MG63 (cell line): Measurements from ENCODE around the gene GPR146. TPM values are rescaled to one million over a fixed set of nuclear protein-coding genes. Genes with fewer than 3 reads are reported as not detected.
"Not testable (repeated sequence)": the region's sequence is repeated elsewhere in the genome, so short reads cannot be mapped to it uniquely, and the experiment has no call there.

Experiments
- DNase-seq: peaks from one replicate; pipeline ENCODE4 v3.0.0-alpha.2; 2020
- H3K27me3 ChIP-seq: fragments of 250-450 bp; sonication (Bioruptor Pico); 2 replicates; pipeline ENCODE4 v1.5.1; 2020; ENCODE audit warnings: mild to moderate bottlenecking, moderate library complexity
- H3K36me3 ChIP-seq: fragments of 250-450 bp; sonication (Bioruptor Pico); 2 replicates; pipeline ENCODE4 v1.5.1; 2020; ENCODE audit warnings: mild to moderate bottlenecking, moderate library complexity
- H3K4me3 ChIP-seq: fragments of 250-450 bp; sonication (Bioruptor Pico); 2 replicates; pipeline ENCODE4 v1.5.1; 2020; ENCODE audit warnings: mild to moderate bottlenecking, moderate library complexity
- H3K9me3 ChIP-seq: fragments of 250-450 bp; sonication (Bioruptor Pico); 2 replicates; pipeline ENCODE4 v1.5.1; 2020; ENCODE audit warnings: mild to moderate bottlenecking, moderate library complexity
- total RNA-seq: library from RNA; depleted of rRNA; stranded (reverse); fragments of >200 nt; shearing (Covaris generic); gene quantifications from 2 replicates; pipeline ENCODE4 v1.2.3, GENCODE V29; 2014; ENCODE audit warnings: low replicate concordance; rRNA removed

The GPR146 gene, protein sequence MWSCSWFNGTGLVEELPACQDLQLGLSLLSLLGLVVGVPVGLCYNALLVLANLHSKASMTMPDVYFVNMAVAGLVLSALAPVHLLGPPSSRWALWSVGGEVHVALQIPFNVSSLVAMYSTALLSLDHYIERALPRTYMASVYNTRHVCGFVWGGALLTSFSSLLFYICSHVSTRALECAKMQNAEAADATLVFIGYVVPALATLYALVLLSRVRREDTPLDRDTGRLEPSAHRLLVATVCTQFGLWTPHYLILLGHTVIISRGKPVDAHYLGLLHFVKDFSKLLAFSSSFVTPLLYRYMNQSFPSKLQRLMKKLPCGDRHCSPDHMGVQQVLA
- 1.5 TPM in 1 of 2 replicates, not detected in the other for total RNA-seq

DNA sequence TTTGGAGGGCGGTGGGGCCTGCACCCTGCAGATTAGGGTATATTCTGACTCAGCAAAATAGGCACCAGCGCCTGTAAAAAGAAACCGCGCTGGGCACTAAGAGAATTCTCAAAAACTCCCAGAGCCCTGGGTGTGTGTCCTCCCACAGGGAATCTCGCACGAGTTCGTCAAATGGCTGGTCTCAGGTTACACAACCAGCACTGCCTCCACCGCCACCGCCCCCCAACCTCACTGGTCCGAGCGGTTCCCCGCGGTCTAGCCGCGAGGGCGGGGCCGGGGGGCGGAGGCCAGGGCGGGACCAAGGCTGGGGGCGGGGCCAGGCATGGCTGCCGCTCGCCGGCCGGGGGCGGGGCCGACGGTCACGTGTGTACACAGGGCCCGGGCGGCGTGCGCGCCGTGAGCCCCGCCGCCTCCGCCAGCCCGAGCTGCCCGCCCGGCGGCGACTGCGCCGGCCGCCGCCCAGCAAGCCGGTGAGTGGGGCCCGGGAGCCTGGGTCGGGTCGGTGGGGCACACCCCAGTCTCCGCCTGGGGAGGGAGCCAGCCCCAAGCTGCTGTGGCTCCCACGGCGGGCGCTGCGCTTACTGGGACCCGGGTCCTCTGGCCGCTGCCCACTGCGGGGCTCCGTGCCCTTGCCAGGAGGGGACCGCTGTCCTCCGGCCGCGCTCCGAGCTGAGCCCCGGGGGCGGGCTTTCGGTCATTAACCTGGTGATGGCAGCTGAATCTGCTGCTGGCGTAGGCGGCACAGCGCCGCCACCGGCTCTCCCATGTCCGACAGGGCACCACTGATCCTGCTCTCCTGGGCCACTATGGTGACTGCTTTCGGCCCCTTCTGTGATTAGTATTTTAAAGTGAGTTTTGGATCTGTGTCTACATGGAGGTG, at the start of gene GPR146:
TSS of gene GPR146 (plus strand) at position 358 of the 880 bp plus-strand sequence. CDS start 12,970 bp downstream, outside the sequence.
- H3K4me3 ChIP-seq = peak within 1 kb of the TSS; percentile 60
- no peaks in the 10 kb centered on the region for H3K9me3 ChIP-seq
- H3K27me3 ChIP-seq = no peaks in the 10 kb centered on the region
- peak; percentile 98 for DNase-seq
- no peaks in the 10 kb centered on the region for H3K36me3 ChIP-seq

DNA sequence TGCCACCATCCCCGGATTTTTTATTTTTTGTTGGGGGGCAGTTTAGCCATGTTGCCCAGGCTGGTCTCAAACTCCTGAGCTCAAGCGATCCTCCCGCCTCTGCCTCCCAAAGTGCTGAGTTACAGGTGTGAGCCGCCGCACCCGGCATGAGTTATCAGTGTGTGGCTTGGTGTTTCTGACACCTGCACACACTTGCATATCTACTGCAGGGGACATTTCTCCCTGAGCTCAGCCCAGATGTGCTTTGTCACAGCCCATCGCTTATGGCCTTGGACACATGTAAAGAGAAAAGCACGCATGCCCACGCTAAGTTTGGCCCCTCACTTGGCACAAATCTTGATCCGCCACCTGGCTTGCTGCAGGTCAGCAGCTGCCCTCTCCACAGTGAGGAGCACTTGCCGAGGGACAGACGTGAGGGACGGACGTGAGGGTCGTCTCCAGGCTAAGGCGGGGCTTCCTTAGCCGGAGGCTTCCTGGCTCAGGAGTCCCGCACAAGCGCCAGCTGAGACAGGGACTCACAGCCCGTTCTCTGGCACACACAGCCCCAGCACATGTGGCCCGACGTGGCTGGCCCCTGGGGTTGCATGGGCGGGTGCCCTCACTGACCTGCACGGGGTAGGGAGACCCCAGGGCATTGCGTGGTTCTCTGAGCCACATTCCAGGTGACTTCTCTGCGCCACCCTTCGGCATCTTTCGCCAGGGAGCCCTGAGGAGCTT, 49.6 kb upstream of the GPR146 start:
- H3K9me3 ChIP-seq = no peaks in the 10 kb centered on the region
- no peaks in the 10 kb centered on the region; the same call in 1 of the 2 replicates for H3K36me3 ChIP-seq
- no peak overlapping the region for H3K4me3 ChIP-seq
- no peaks in the 10 kb centered on the region for H3K27me3 ChIP-seq
- no peak for DNase-seq

DNA sequence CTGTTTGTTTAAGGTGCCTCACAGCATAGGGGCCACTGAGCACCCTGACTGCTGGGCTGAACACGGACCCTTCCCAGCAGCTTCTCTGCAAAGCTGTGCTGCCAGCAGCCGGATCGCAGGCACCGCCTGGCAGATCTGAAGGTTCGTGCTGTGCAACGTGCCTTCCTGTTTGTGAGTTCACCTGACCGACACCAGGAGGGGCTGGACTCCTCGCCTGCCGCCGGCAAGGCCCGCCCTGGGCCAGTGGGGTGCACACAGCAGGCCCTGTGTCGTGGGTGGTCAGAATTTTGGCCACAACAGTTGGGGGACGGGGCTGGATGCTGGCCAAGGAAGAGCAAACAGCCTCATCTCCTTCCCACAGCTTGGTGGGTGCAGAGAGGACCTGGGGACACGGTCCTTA, 48.8 kb upstream of the GPR146 start:
- no peak for DNase-seq
- Histone ChIP-seq H3K36me3 (no peaks in the 10 kb centered on the region; the same call in 1 of the 2 replicates), H3K4me3 (no peak overlapping the region), H3K27me3 (no peaks in the 10 kb centered on the region), H3K9me3 (no peaks in the 10 kb centered on the region)

DNA sequence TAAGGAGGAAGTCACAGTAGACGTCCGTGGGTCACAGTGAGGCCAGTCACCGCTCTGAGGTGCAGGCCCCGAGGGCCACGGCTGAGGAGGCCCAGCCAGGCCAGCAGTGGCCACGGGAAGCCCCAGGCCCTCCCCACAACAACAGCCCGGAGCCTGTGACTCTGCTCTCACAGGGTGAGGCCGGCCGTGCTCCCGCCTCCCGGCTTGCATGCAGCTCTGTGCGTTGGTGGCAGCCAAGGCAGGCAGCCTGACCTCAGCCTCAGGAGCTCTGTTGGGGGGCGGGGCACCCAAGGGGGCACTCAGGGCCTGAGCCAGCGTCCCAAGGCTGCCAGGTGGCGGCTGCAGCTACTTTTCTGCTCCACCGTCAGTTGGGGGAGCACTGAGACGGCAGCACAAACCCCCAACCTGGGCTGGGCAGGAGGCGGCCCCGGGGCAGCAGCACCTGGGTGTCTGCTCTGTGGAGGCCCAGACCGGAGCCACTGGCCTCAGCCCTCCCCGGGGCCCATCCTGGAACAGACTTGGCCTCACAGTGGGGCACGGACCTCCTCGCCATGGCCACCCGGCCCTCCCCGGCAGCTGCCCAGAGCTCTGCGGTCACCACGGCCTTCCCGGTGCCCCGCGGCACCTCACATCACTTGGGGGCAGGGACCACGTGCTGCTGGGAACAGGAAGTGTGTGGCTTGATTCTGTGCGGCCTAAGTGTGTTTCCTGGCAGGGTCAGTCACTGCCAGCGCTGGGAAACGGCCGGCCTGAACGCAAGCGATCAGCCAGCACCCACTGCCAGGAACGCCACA, 48.1 kb upstream of the GPR146 start:
- Histone ChIP-seq H3K4me3 (no peak overlapping the region), H3K27me3 (no peaks in the 10 kb centered on the region), H3K9me3 (no peaks in the 10 kb centered on the region), H3K36me3 (no peaks in the 10 kb centered on the region; the same call in 1 of the 2 replicates)
- no peak for DNase-seq

DNA sequence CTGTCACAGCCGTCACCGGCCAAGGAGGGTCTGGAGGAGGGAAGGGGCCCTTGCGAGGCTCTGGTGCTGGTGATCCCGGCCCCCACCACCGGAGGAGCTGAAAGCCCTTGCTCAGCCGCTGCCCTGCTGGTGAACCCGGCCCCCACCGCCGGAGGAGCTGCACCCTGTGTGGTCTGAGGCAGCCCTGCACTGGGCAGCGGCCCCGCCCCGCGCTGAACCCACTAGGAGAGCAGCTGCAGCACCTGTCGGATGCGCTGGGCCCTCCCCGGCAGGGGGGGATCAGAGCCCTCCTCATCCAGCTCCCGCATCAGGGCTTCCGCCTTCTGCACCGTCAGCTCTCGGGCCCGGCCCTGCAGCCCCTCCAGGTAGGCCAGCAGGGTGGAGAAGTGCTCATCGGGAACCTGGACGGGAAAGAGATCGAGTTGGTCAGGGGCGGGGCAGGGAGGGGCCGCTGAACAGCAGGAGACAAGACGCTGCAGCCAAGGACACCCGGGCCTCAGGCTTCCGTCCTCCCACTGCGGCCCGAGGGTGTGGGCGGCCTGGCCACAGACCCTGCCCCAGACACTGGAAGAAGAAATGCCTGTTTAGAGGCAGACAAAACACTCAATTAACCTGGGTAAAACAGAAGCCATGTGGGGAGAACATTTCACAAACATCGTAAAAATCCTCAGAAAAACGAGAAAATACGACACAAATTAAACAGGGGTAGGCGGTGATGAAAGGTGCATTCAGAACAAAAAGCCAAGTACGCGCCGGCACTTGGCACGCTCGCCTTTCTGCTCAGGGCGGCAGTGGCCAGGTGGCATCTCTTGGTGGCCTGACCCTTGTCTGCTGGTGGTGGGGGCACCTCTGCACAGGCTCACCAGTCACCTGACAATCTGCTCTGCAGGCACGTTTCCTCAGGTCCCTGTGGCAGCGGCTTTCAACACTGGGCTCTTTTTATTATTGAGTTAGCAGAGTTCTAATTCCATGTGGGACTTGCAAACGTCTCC, 46.6 kb upstream of the GPR146 start:
- DNase-seq = no peak
- Histone ChIP-seq H3K36me3 (no peaks in the 10 kb centered on the region; the same call in 1 of the 2 replicates), H3K9me3 (no peaks in the 10 kb centered on the region), H3K4me3 (no peak overlapping the region), H3K27me3 (no peaks in the 10 kb centered on the region)

DNA sequence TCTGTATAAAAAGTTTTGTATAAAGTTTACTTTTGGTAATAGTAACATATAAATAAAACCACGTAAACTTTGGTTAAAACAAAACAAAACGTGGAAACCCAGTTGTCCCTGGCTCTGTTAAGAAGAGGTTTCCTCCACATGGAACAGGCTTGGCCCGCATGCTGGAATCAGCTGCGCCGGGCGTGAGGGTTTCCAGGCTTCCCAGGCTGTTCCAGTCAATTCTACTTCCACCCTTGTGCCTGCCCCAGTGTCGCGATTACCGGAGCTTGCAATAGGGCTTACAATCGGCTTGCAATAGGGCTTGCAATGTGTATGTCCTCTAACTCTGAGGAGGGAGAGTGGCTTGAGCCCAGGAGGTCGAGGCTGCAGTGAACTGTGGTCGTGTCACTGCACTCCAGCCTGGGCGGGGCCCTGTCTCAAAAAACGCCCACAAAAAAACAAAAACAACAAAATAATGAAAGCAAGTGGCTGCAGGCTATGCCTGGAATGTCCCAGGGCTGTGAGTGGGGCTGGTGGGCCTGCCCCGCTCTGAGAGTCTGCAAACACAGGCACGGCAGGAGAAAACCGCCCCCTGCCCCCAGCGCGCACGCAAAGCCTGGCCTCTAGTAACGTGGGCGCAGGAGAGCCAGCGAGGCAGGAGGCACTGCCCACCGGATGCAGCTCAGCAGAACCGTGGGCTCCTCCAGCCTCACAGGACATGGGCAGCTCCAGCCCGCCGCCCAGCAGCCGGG, 45.0 kb upstream of the GPR146 start:
- Histone ChIP-seq H3K36me3 (no peaks in the 10 kb centered on the region; the same call in 1 of the 2 replicates), H3K4me3 (no peak overlapping the region), H3K9me3 (no peaks in the 10 kb centered on the region), H3K27me3 (no peaks in the 10 kb centered on the region)
- no peak for DNase-seq

GRCh38 chr7:999941-1000935, 44.1 kb upstream of the GPR146 start:
- DNase-seq = no peak
- H3K27me3 ChIP-seq = no peaks in the 10 kb centered on the region
- H3K9me3 ChIP-seq = no peaks in the 10 kb centered on the region
- H3K36me3 ChIP-seq = no peaks in the 10 kb centered on the region; the same call in 1 of the 2 replicates
- H3K4me3 ChIP-seq = no peak overlapping the region

DNA sequence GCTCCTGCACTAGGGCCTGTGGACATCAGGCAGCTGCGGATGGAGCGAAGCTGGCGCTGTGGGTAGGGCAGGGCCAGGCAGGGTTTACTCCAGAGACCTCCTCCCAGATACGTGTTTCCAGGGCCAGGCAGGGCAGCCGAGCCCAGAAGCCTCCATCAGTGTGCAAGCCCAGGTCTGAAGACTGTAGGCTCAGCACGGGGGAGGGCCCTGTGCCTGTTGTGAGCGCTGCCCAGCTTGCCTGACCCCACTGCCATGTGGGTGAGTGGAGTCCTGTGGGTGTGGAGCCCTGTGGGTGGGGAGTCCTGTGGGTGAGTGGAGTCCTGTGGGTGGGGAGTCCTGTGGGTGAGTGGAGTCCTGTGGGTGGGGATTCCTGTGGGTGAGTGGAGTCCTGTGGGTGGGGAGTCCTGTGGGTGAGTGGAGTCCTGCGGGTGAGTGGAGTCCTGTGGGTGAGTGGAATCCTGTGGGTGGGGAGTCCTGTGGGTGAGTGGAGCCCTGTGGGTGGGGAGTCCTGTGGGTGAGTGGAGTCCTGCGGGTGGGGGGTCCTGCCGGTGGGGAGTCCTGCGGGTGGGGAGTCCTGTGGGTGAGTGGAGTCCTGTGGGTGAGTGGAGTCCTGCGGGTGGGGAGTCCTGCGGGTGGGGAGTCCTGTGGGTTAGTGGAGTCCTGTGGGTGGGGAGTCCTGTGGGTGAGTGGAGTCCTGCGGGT, 43.1 kb upstream of the GPR146 start:
- not testable (repeated sequence) for H3K9me3 ChIP-seq, H3K27me3 ChIP-seq, H3K36me3 ChIP-seq, H3K4me3 ChIP-seq, DNase-seq

- not testable (repeated sequence) for DNase-seq, H3K4me3 ChIP-seq, H3K27me3 ChIP-seq, H3K9me3 ChIP-seq, H3K36me3 ChIP-seq
These were observed 42.3 kb upstream of the GPR146 start for GRCh38 chr7:1002026-1002425.

- DNase-seq, H3K9me3 ChIP-seq, H3K27me3 ChIP-seq, H3K36me3 ChIP-seq, H3K4me3 ChIP-seq: not testable (repeated sequence)
These were observed 41.9 kb upstream of the GPR146 start for GRCh38 chr7:1002445-1002844.

DNA sequence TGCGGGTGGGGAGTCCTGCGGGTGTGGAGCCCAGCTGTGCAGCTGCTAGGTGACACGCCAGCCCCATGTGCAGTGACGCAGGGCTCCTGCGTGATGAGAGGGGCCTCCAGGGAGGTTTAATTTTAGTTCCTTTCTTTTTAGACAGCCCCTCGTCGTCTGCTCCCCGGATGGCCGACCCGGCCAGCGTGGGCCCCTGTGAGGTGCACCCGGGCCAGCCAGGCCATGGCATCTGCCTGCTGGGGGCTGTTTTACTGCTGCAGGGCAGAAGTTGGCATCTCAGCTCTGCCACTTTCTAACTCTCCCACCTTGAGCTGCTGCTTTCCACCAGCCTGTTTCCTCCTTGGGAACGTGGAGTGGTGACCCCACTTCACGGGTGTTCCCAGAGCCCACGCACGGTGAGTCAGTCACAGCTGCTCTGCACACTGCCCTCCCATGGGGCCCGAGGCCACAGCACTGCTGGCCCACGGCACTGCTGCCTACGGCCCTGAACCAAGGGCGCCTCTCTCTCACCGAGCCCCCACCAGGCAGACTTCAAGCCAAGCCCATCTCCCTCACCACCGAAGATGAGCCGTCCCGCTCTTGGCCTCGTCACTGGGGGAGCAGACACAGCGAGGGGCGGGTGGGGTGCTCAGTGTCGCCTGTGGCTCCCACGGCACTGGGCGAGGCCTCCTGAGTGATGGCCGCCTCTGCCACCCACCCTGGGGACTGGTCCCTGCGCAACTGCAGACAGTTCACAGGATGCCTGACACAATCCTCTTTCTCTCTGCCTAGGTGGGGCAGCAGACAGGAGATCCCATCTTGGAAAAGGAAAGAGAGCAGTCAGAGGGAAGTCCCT, 40.1 kb upstream of the GPR146 start:
- Histone ChIP-seq H3K27me3 (no peaks in the 10 kb centered on the region), H3K36me3 (no peaks in the 10 kb centered on the region), H3K4me3 (no peak overlapping the region), H3K9me3 (no peaks in the 10 kb centered on the region)
- DNase-seq = no peak

DNA sequence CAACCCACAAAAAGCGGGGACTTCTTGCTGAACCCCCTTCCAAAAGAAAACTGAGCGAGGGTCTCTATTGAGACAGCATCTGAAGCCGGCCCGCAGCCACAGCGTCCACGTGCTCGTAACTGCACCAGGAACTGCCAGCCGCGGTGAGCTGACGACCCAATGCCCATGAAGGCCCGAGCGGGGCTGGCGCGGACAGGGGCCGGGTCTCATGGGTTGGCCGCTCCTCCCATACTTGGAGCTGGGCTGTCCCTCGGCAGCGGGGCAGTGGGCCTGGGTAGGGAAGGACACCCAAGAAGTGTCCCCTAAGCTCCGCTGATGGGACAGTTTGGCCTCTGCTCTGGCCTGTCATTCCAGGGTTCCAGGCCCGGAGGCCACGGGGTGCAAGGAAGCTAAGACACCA, 39.0 kb upstream of the GPR146 start:
- Histone ChIP-seq H3K36me3 (no peaks in the 10 kb centered on the region), H3K4me3 (no peak overlapping the region), H3K27me3 (no peaks in the 10 kb centered on the region), H3K9me3 (no peaks in the 10 kb centered on the region)
- no peak for DNase-seq
